ENCODE measurements around the gene TMEM50B. TPM values are rescaled to one million over a fixed set of nuclear protein-coding genes. Genes with fewer than 3 reads are reported as not detected.
"Not testable (repeated sequence)": the region's sequence is repeated elsewhere in the genome, so short reads cannot be mapped to it uniquely, and the experiment has no call there.

TMEM50B gene
- total RNA-seq, 1 experiment from 2014 or later = 57.5 TPM

- not testable (repeated sequence) for H3K4me1 ChIP-seq (ENCODE audit: low read length); H3K4me2 ChIP-seq (ENCODE audit: low read depth, low read length, poor library complexity, severe bottlenecking); H3K27ac ChIP-seq (ENCODE audit: low read length); H3K27me3 ChIP-seq (ENCODE audit: low read length); H3K9me2 ChIP-seq (replicated peaks; ENCODE audit: insufficient read depth, low read length); H3K79me2 ChIP-seq (ENCODE audit: low read length); DNase-seq; H2AFZ ChIP-seq (ENCODE audit: low read length); H3K4me3 ChIP-seq (ENCODE audit: low read length); H3K9me3 ChIP-seq (ENCODE audit: low read length); H4K20me1 ChIP-seq (ENCODE audit: insufficient read depth, low read depth, low read length); H3K9ac ChIP-seq (ENCODE audit: low read length)
- peaks cover 79% of the 10 kb centered on the region for H3K36me3 ChIP-seq (ENCODE audit: insufficient read depth, low read length)
These were observed 27.2 kb upstream of the TMEM50B start for GRCh38 chr21:33507003-33507402.

- no peaks in the 10 kb centered on the region for H3K9me2 ChIP-seq (replicated peaks; ENCODE audit: insufficient read depth, low read length)
- H3K36me3 ChIP-seq (ENCODE audit: insufficient read depth, low read length) = peaks cover 68% of the 10 kb centered on the region
- H3K4me2 ChIP-seq (ENCODE audit: low read depth, low read length, poor library complexity, severe bottlenecking) = no peak overlapping the region
- no peak overlapping the region for H3K4me3 ChIP-seq (ENCODE audit: low read length)
- H3K9ac ChIP-seq (ENCODE audit: low read length) = no peak overlapping the region
- H3K79me2 ChIP-seq (ENCODE audit: low read length) = no peaks in the 10 kb centered on the region
- no peaks in the 10 kb centered on the region for H3K9me3 ChIP-seq (ENCODE audit: low read length)
- no peaks in the 10 kb centered on the region for H3K4me1 ChIP-seq (ENCODE audit: low read length)
- no peaks in the 10 kb centered on the region for H3K27me3 ChIP-seq (ENCODE audit: low read length)
- H3K27ac ChIP-seq (ENCODE audit: low read length) = no peak overlapping the region
- no peak for DNase-seq
- no peak overlapping the region for H2AFZ ChIP-seq (ENCODE audit: low read length)
- no peaks in the 10 kb centered on the region for H4K20me1 ChIP-seq (ENCODE audit: insufficient read depth, low read depth, low read length)
These were observed 26.1 kb upstream of the TMEM50B start for GRCh38 chr21:33505833-33506232.

GRCh38 chr21:33496345-33496744 is 16.6 kb upstream of the TMEM50B start:
- H3K9ac ChIP-seq (ENCODE audit: low read length) = no peak overlapping the region
- H3K4me1 ChIP-seq (ENCODE audit: low read length) = peaks cover 5% of the 10 kb centered on the region
- no peaks in the 10 kb centered on the region for H3K36me3 ChIP-seq (ENCODE audit: insufficient read depth, low read length)
- no peaks in the 10 kb centered on the region for H3K9me2 ChIP-seq (replicated peaks; ENCODE audit: insufficient read depth, low read length)
- no peak overlapping the region for H3K4me3 ChIP-seq (ENCODE audit: low read length)
- no peaks in the 10 kb centered on the region for H4K20me1 ChIP-seq (ENCODE audit: insufficient read depth, low read depth, low read length)
- no peaks in the 10 kb centered on the region for H3K79me2 ChIP-seq (ENCODE audit: low read length)
- H2AFZ ChIP-seq (ENCODE audit: low read length) = no peak overlapping the region
- peak; percentile 59 for DNase-seq
- H3K27ac ChIP-seq (ENCODE audit: low read length) = no peak overlapping the region
- no peaks in the 10 kb centered on the region for H3K27me3 ChIP-seq (ENCODE audit: low read length)
- H3K9me3 ChIP-seq (ENCODE audit: low read length) = no peaks in the 10 kb centered on the region
- H3K4me2 ChIP-seq (ENCODE audit: low read depth, low read length, poor library complexity, severe bottlenecking) = no peak overlapping the region

GRCh38 chr21:33495743-33496142 is 16.0 kb upstream of the TMEM50B start:
- no peak overlapping the region for H2AFZ ChIP-seq (ENCODE audit: low read length)

GRCh38 chr21:33493756-33494155 is 14.0 kb upstream of the TMEM50B start:
- no peak overlapping the region for H3K9ac ChIP-seq (ENCODE audit: low read length)
- H3K79me2 ChIP-seq (ENCODE audit: low read length) = no peaks in the 10 kb centered on the region
- H3K9me2 ChIP-seq (replicated peaks; ENCODE audit: insufficient read depth, low read length) = no peaks in the 10 kb centered on the region
- H3K27me3 ChIP-seq (ENCODE audit: low read length) = no peaks in the 10 kb centered on the region
- no peak overlapping the region for H3K27ac ChIP-seq (ENCODE audit: low read length)
- H3K4me1 ChIP-seq (ENCODE audit: low read length) = peaks cover 11% of the 10 kb centered on the region
- no peaks in the 10 kb centered on the region for H3K9me3 ChIP-seq (ENCODE audit: low read length)
- H3K36me3 ChIP-seq (ENCODE audit: insufficient read depth, low read length) = no peaks in the 10 kb centered on the region
- no peak overlapping the region for H3K4me2 ChIP-seq (ENCODE audit: low read depth, low read length, poor library complexity, severe bottlenecking)
- DNase-seq = no peak
- H4K20me1 ChIP-seq (ENCODE audit: insufficient read depth, low read depth, low read length) = no peaks in the 10 kb centered on the region
- no peak overlapping the region for H3K4me3 ChIP-seq (ENCODE audit: low read length)
- no peak overlapping the region for H2AFZ ChIP-seq (ENCODE audit: low read length)

More at GRCh38 chr21:33495743-33496142, 16.0 kb upstream of the TMEM50B start:
- Histone ChIP-seq H3K4me2 (ENCODE audit: low read depth, low read length, poor library complexity, severe bottlenecking) (no peak overlapping the region), H4K20me1 (ENCODE audit: insufficient read depth, low read depth, low read length) (no peaks in the 10 kb centered on the region), H3K79me2 (ENCODE audit: low read length) (no peaks in the 10 kb centered on the region), H3K4me3 (ENCODE audit: low read length) (no peak overlapping the region), H3K9me3 (ENCODE audit: low read length) (no peaks in the 10 kb centered on the region), H3K27me3 (ENCODE audit: low read length) (no peaks in the 10 kb centered on the region), H3K27ac (ENCODE audit: low read length) (no peak overlapping the region), H3K4me1 (ENCODE audit: low read length) (peaks cover 9% of the 10 kb centered on the region), H3K9me2 (replicated peaks; ENCODE audit: insufficient read depth, low read length) (no peaks in the 10 kb centered on the region), H3K36me3 (ENCODE audit: insufficient read depth, low read length) (no peaks in the 10 kb centered on the region), H3K9ac (ENCODE audit: low read length) (no peak overlapping the region)
- DNase-seq = no peak

GRCh38 chr21:33492571-33492970 is 12.8 kb upstream of the TMEM50B start:
- Histone ChIP-seq H3K4me2 (ENCODE audit: low read depth, low read length, poor library complexity, severe bottlenecking) (no peak overlapping the region), H3K36me3 (ENCODE audit: insufficient read depth, low read length) (no peaks in the 10 kb centered on the region), H2AFZ (ENCODE audit: low read length) (no peak overlapping the region), H3K27me3 (ENCODE audit: low read length) (no peaks in the 10 kb centered on the region), H3K9me3 (ENCODE audit: low read length) (no peaks in the 10 kb centered on the region), H4K20me1 (ENCODE audit: insufficient read depth, low read depth, low read length) (no peaks in the 10 kb centered on the region), H3K4me1 (ENCODE audit: low read length) (peaks cover 11% of the 10 kb centered on the region), H3K79me2 (ENCODE audit: low read length) (no peaks in the 10 kb centered on the region), H3K4me3 (ENCODE audit: low read length) (no peak overlapping the region), H3K9ac (ENCODE audit: low read length) (no peak overlapping the region), H3K27ac (ENCODE audit: low read length) (no peak overlapping the region), H3K9me2 (replicated peaks; ENCODE audit: insufficient read depth, low read length) (no peaks in the 10 kb centered on the region)
- no peak for DNase-seq

- Histone ChIP-seq H3K27me3 (ENCODE audit: low read length) (no peaks in the 10 kb centered on the region), H3K79me2 (ENCODE audit: low read length) (no peaks in the 10 kb centered on the region)
These were observed 11.8 kb upstream of the TMEM50B start, which contains the start of gene DNAJC28 for GRCh38 chr21:33491373-33492102. TSS of gene DNAJC28 (minus strand) at chr21:33491716. CDS start at chr21:33489393, 2,323 bp downstream.

GRCh38 chr21:33490991-33491372 is 11.2 kb upstream of the TMEM50B start:
- no peaks in the 10 kb centered on the region for H4K20me1 ChIP-seq (ENCODE audit: insufficient read depth, low read depth, low read length)
- H3K4me2 ChIP-seq (ENCODE audit: low read depth, low read length, poor library complexity, severe bottlenecking) = peak overlapping the region; percentile 87
- no peaks in the 10 kb centered on the region for H3K79me2 ChIP-seq (ENCODE audit: low read length)
- DNase-seq = no peak
- peak overlapping the region; percentile 71 for H2AFZ ChIP-seq (ENCODE audit: low read length)
- H3K4me1 ChIP-seq (ENCODE audit: low read length) = peaks cover 11% of the 10 kb centered on the region
- no peaks in the 10 kb centered on the region for H3K36me3 ChIP-seq (ENCODE audit: insufficient read depth, low read length)
- no peaks in the 10 kb centered on the region for H3K9me3 ChIP-seq (ENCODE audit: low read length)
- no peaks in the 10 kb centered on the region for H3K9me2 ChIP-seq (replicated peaks; ENCODE audit: insufficient read depth, low read length)
- peak overlapping the region; percentile 80 for H3K4me3 ChIP-seq (ENCODE audit: low read length)
- no peaks in the 10 kb centered on the region for H3K27me3 ChIP-seq (ENCODE audit: low read length)
- peak overlapping the region; percentile 71 for H3K9ac ChIP-seq (ENCODE audit: low read length)
- no peak overlapping the region for H3K27ac ChIP-seq (ENCODE audit: low read length)

More at GRCh38 chr21:33491373-33492102, 11.8 kb upstream of the TMEM50B start, which contains the start of gene DNAJC28:
- no peaks in the 10 kb centered on the region for H3K9me3 ChIP-seq (ENCODE audit: low read length)
- H3K36me3 ChIP-seq (ENCODE audit: insufficient read depth, low read length) = no peaks in the 10 kb centered on the region
- peak within 1 kb of the TSS; percentile 71 for H2AFZ ChIP-seq (ENCODE audit: low read length)
- H3K4me3 ChIP-seq (ENCODE audit: low read length) = peak within 1 kb of the TSS; percentile 80
- peak; percentile 98 for DNase-seq
- H4K20me1 ChIP-seq (ENCODE audit: insufficient read depth, low read depth, low read length) = no peaks in the 10 kb centered on the region
- no peak within 1 kb of the TSS for H3K27ac ChIP-seq (ENCODE audit: low read length)
- peak within 1 kb of the TSS; percentile 87 for H3K4me2 ChIP-seq (ENCODE audit: low read depth, low read length, poor library complexity, severe bottlenecking)
- H3K4me1 ChIP-seq (ENCODE audit: low read length) = peaks cover 11% of the 10 kb centered on the region
- H3K9ac ChIP-seq (ENCODE audit: low read length) = peak within 1 kb of the TSS; percentile 71
- no peaks in the 10 kb centered on the region for H3K9me2 ChIP-seq (replicated peaks; ENCODE audit: insufficient read depth, low read length)

All from Karpas-422 (cell line).